ENCODE data around the gene CMAS.

DNA sequence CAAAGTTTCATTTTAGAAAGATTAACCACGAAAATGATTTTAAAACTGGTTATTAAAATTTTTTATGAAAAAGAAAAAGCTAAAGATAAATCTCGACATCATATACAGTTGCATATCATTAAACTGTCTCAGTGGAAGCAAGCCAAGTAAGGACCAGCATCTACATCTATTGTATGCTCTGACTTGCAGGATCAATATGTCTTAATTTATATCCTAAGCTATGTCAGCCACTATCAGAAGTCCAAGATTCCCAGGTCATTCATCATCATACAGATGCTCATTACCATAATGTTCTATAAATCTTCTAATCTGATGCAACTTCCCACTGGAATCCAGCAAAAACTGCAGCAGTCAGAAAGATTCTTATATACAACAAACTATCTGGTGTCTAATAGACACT lies 43.5 kb downstream of the CMAS start:
- no peak for TF ChIP-seq YY1 (IDR thresholded peaks at IDR 0.05; ENCODE audit: insufficient read depth, insufficient read length)
- no peak for TF ChIP-seq ZNF274 (IDR thresholded peaks at IDR 0.05; ENCODE audit: low read depth, low read length)
- TF ChIP-seq SUZ12 (IDR thresholded peaks at IDR 0.05; ENCODE audit: extremely low read depth, insufficient read depth, insufficient read length): no peak
